Suppressor macrophage (primary cell): ENCODE results near the gene PABPN1.
A peak's percentile ranks its signal among the peaks of the same experiment; 100 is the strongest.
"Not testable (repeated sequence)": the region's sequence is repeated elsewhere in the genome, so short reads cannot be mapped to it uniquely, and the experiment has no call there.

Source experiments
- DNase-seq, 4 experiments: peaks; one replicate each; pipeline ENCODE4 v3.0.0-alpha.2; 2020 to 2022

The PABPN1 gene

GRCh38 chr14:23301288-23301968 is 19.8 kb upstream of the PABPN1 start:
- DNase-seq: peak; percentile 99 to 100 (median 100)

GRCh38 chr14:23301969-23302289 is 19.3 kb upstream of the PABPN1 start:
- DNase-seq: no peak

- peak; percentile 57 to 85 (median 74) for DNase-seq
Measured at GRCh38 chr14:23302290-23303225, 18.7 kb upstream of the PABPN1 start, which contains the start of gene PPP1R3E. TSS of gene PPP1R3E (minus strand) at chr14:23302859. CDS start at chr14:23302576, 283 bp downstream.

GRCh38 chr14:23306412-23307145 is 14.7 kb upstream of the PABPN1 start, which contains the start of gene BCL2L2:
TSS of gene BCL2L2 (plus strand) at chr14:23306833. CDS start at chr14:23307768, 935 bp downstream.
- DNase-seq: peak; percentile 81 to 92 (median 86)

GRCh38 chr14:23307146-23307530 is 14.1 kb upstream of the PABPN1 start:
- no peak for DNase-seq

- peak in 1 of 4 experiments; percentile 9 for DNase-seq
Measured at GRCh38 chr14:23307687-23308644, 13.3 kb upstream of the PABPN1 start.

- no peak for DNase-seq
Measured at GRCh38 chr14:23308721-23309445, 12.4 kb upstream of the PABPN1 start.

GRCh38 chr14:23310546-23310945 is 10.7 kb upstream of the PABPN1 start:
- no peak for DNase-seq

GRCh38 chr14:23316300-23316699 is 5.0 kb upstream of the PABPN1 start:
- no peak for DNase-seq

GRCh38 chr14:23319746-23320583 is 1.3 kb upstream of the PABPN1 start:
- DNase-seq: no peak

GRCh38 chr14:23321572-23322547 is 603 bp downstream of the PABPN1 start:
- DNase-seq: peak; percentile 43 to 72 (median 57)

GRCh38 chr14:23322568-23323517 is 1.6 kb downstream of the PABPN1 start:
- peak in 1 of 4 experiments; percentile 13 for DNase-seq

GRCh38 chr14:23323838-23324454 is 2.7 kb downstream of the PABPN1 start:
- DNase-seq: no peak

GRCh38 chr14:23324455-23324846 is 3.2 kb downstream of the PABPN1 start:
- no peak for DNase-seq

GRCh38 chr14:23324993-23325392 is 3.7 kb downstream of the PABPN1 start:
- no peak for DNase-seq

GRCh38 chr14:23325746-23326145 is 4.5 kb downstream of the PABPN1 start:
- DNase-seq: not testable (repeated sequence)
